Fibroblast of villous mesenchyme (primary cell): ENCODE data around the gene OGFOD1. TPM values are rescaled to one million over a fixed set of nuclear protein-coding genes. Genes with fewer than 3 reads are reported as not detected.

Source experiments
- DNase-seq: peaks from one replicate; pipeline ENCODE4 v3.0.0-alpha.2; 2010; ENCODE audit warnings: low read depth
- H3K4me3 ChIP-seq: 2 replicates; pipeline ENCODE4 v1.5.1; 2011; ENCODE audit warnings: low read depth, mild to moderate bottlenecking, low read length
- CTCF ChIP-seq: IDR thresholded peaks from 2 replicates; pipeline ENCODE4 v1.5.1; 2012; ENCODE audit warnings: low read depth, mild to moderate bottlenecking, low read length; ENCODE audit not compliant: insufficient read depth
- total RNA-seq: library from RNA; depleted of rRNA; stranded (reverse); fragments of >200 nt; gene quantifications from 2 replicates; pipeline ENCODE4 v1.2.3, GENCODE V29; 2012

OGFOD1 gene
- total RNA-seq, 1 donor = 65.6 TPM

GRCh38 chr16:56421976-56422669 is 29.2 kb upstream of the OGFOD1 start:
- no peak for DNase-seq
- no peak overlapping the region for H3K4me3 ChIP-seq
- no peak for TF ChIP-seq CTCF

- no peak overlapping the region for H3K4me3 ChIP-seq
- no peak for TF ChIP-seq CTCF
- DNase-seq = no peak
These were observed 28.4 kb upstream of the OGFOD1 start for GRCh38 chr16:56422896-56423441.

- TF ChIP-seq CTCF = no peak
- peak; percentile 34 for DNase-seq
These were observed 27.6 kb upstream of the OGFOD1 start for GRCh38 chr16:56423584-56424403.

DNA sequence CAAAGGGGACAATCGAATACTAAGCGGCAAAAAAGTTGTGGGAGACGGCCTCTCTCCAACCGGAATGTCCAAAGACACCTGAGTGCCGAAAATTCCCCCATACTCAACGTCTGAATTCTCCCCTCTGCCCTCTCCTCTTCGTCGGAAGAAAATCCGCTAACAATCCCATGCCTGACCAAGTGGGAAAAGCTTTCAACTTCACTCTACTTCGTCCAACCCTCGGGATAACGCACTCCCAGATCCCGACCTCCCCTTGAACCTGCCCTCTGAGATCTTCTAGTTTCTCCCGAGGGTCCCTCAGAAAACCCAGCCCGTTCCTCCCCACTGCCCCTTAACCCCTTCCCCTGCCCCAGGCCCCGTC is 27.0 kb upstream of the OGFOD1 start:
- H3K4me3 ChIP-seq = peak overlapping the region; percentile 80
- peak; percentile 22 for DNase-seq
- TF ChIP-seq CTCF = no peak

More at GRCh38 chr16:56423584-56424403, 27.6 kb upstream of the OGFOD1 start:
- H3K4me3 ChIP-seq = peak overlapping the region; percentile 80

GRCh38 chr16:56424791-56425438 is 26.4 kb upstream of the OGFOD1 start:
- peak overlapping the region; percentile 80 for H3K4me3 ChIP-seq
- peak; percentile 12 for DNase-seq
- TF ChIP-seq CTCF = no peak

DNA sequence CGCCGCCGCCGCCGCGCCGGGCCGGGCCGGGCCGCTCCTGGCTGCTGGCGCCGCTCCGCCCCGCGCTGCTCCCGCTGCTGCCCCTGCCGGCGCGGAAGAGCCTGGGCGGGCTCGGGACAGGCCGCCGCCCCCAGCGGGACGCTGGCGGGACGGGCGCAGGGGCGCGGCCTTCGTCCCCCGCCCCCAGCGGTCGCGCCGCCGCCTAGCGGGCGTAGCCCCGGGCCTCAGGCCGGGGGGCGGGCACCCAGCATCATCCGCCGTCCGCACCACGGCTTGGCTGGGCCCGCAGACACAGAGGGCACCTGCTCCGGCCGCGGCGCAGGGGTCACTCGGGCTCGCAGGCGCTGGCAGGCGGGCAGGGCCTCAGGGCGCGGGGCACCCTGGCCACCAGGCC is 25.9 kb upstream of the OGFOD1 start, which contains the start of gene AMFR:
Gene AMFR (minus strand): TSS at position 107 of the 394 bp plus-strand sequence. CDS start 218 bp downstream, outside the sequence.
- peak within 1 kb of the TSS; percentile 80 for H3K4me3 ChIP-seq
- peak; percentile 81 for DNase-seq
- TF ChIP-seq CTCF = peak; percentile 26
